Endodermal cell (in vitro differentiated cells): ENCODE measurements around the gene DHX8. TPM values are rescaled to one million over a fixed set of nuclear protein-coding genes. Genes with fewer than 3 reads are reported as not detected.

Experiments
- DNase-seq: peaks from one replicate; pipeline ENCODE4 v3.0.0-alpha.2; 2017
- H3K27ac ChIP-seq: 2 replicates; pipeline ENCODE4 v1.5.1; 2013; ENCODE audit warnings: mild to moderate bottlenecking, low read depth, low read length, moderate library complexity
- H3K27me3 ChIP-seq: 2 replicates; pipeline ENCODE4 v1.6.1; 2013; ENCODE audit warnings: mild to moderate bottlenecking, low read length, moderate library complexity; ENCODE audit not compliant: insufficient read depth, control insufficient read depth, poor library complexity, severe bottlenecking
- H3K36me3 ChIP-seq: 2 replicates; pipeline ENCODE4 v1.7.0; 2013; ENCODE audit warnings: mild to moderate bottlenecking, low read length, moderate library complexity; ENCODE audit not compliant: control insufficient read depth, insufficient read depth
- H3K4me1 ChIP-seq: one replicate; pipeline ENCODE4 v1.7.0; 2013; ENCODE audit warnings: low read length; ENCODE audit not compliant: control insufficient read depth, insufficient read depth
- H3K4me3 ChIP-seq: 2 replicates; pipeline ENCODE4 v1.5.1; 2013; ENCODE audit warnings: mild to moderate bottlenecking, low read length, moderate library complexity
- H3K9ac ChIP-seq: 2 replicates; pipeline ENCODE4 v1.6.1; 2013; ENCODE audit warnings: mild to moderate bottlenecking, low read length, moderate library complexity; ENCODE audit not compliant: poor library complexity, severe bottlenecking; ENCODE audit errors: extremely low read depth
- H3K9me3 ChIP-seq: 2 replicates; pipeline ENCODE4 v1.6.1; 2013; ENCODE audit warnings: mild to moderate bottlenecking, low read length, moderate library complexity; ENCODE audit not compliant: control insufficient read depth
- H3K27ac Mint-ChIP-seq: 2 replicates; pipeline ENCODE4 v1.8.0; 2020; ENCODE audit warnings: mixed read lengths
- H3K27me3 Mint-ChIP-seq: 2 replicates; pipeline ENCODE4 v1.8.0; 2021; ENCODE audit warnings: mild to moderate bottlenecking, mixed read lengths; ENCODE audit not compliant: insufficient read depth
- H3K36me3 Mint-ChIP-seq: 2 replicates; pipeline ENCODE4 v1.8.0; 2020; ENCODE audit warnings: low read depth, mixed read lengths
- H3K4me1 Mint-ChIP-seq: 2 replicates; pipeline ENCODE4 v1.8.0; 2020; ENCODE audit warnings: mixed read lengths
- H3K4me3 Mint-ChIP-seq: 2 replicates; pipeline ENCODE4 v1.8.0; 2020; ENCODE audit warnings: mild to moderate bottlenecking, moderate library complexity, mixed read lengths
- H3K9me3 Mint-ChIP-seq: 2 replicates; pipeline ENCODE4 v1.8.0; 2020; ENCODE audit warnings: mild to moderate bottlenecking, mixed read lengths
- WGBS, 2 experiments: methylation state at CpG; one replicate each; pipeline versions ENCODE4 v1.1.5 to v1.1.7; 2013; ENCODE audit warnings: missing lambda C conversion rate in 2 of 2, mixed read lengths in 1 of 2; ENCODE audit not compliant: insufficient coverage in 1 of 2, insufficient read length in 1 of 2; 5-methylcytosine and 5-hydroxymethylcytosine counted together
- total RNA-seq, 2 donors: library from RNA; stranded (reverse); fragmentation: NEBNext Ultra II Directional in 1 of 2; extraction: Animal tissue kit (Norgen Biotek cat#: 25700) in 1 of 2; gene quantifications; 2 replicates in 1 of 2; 3 replicates in 1 of 2; pipeline ENCODE4 v1.2.1, GENCODE V29; 2021
- TF ChIP-seq, protein P1 (sequence below): fragments of 200-600 bp; sonication (generic); conservative IDR thresholded peaks from 2 replicates; pipeline ENCODE4 v1.5.0; 2021; ENCODE audit warnings: antibody characterized with exemption, mild to moderate bottlenecking

DHX8 gene
- total RNA-seq, 2 donors from 2014 or later = 53.3 to 57.1 TPM

DNA sequence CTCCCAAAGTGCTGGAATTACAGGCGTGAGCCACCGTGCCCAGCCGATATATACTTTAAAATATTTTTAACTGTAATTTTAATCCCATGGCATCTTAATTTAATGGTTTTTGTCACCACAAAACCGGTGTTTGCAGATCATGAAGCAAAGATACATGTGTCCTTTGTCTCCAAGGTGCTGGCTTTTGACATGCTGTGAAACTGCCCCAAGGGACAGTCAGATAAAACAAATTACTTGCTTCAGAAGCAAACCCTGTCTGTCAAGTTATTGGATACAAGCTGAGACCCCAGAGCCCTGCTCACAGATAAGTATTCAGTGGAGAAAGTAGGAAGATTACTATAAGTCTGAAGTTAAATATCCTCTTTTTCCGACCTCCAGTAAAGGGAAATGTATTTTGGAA lies 45.1 kb upstream of the DHX8 start:
- Histone ChIP-seq H3K4me1 (peaks cover 10% of the 10 kb centered on the region), H3K27ac (peak overlapping the region; percentile 20), H3K4me3 (no peak overlapping the region), H3K9ac (no peak overlapping the region), H3K27me3 (no peaks in the 10 kb centered on the region), H3K36me3 (no peaks in the 10 kb centered on the region), H3K9me3 (no peaks in the 10 kb centered on the region)
- H3K4me3 Mint-ChIP-seq = no peak overlapping the region
- peak; percentile 68 for DNase-seq
- no peaks in the 10 kb centered on the region for H3K27me3 Mint-ChIP-seq
- H3K9me3 Mint-ChIP-seq = no peaks in the 10 kb centered on the region
- H3K4me1 Mint-ChIP-seq = peaks cover 30% of the 10 kb centered on the region
- 58 to 84% methylated on average over 4 to 5 of the region's 5 CpGs for WGBS, 2 experiments
- TF ChIP-seq, protein P1, sequence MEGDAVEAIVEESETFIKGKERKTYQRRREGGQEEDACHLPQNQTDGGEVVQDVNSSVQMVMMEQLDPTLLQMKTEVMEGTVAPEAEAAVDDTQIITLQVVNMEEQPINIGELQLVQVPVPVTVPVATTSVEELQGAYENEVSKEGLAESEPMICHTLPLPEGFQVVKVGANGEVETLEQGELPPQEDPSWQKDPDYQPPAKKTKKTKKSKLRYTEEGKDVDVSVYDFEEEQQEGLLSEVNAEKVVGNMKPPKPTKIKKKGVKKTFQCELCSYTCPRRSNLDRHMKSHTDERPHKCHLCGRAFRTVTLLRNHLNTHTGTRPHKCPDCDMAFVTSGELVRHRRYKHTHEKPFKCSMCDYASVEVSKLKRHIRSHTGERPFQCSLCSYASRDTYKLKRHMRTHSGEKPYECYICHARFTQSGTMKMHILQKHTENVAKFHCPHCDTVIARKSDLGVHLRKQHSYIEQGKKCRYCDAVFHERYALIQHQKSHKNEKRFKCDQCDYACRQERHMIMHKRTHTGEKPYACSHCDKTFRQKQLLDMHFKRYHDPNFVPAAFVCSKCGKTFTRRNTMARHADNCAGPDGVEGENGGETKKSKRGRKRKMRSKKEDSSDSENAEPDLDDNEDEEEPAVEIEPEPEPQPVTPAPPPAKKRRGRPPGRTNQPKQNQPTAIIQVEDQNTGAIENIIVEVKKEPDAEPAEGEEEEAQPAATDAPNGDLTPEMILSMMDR = no peak
- H3K36me3 Mint-ChIP-seq = no peaks in the 10 kb centered on the region
- H3K27ac Mint-ChIP-seq = peak overlapping the region; percentile 66

DNA sequence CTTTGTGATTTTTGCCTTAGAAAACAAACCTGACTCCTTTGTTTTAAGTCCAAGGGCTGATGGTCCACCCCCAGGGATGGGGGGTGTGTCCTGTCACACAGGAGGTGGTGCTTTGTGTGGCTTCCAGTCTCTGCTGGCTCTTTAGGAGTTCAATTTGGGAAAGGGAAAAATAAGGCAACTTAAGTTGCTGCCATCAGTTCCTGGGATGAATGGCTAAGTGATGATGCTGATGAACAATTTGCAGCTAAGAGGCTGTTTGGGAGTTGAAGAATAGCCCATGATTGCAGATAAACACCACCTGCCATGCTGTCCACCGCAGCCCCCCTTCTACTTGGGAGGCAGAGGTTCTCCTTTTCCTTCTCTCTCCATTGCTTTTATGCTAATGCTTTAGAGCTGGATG lies 44.7 kb upstream of the DHX8 start:
- H3K9ac ChIP-seq = no peak overlapping the region
- peak; percentile 84 for DNase-seq
- H3K36me3 Mint-ChIP-seq = no peaks in the 10 kb centered on the region
- H3K4me3 ChIP-seq = no peak overlapping the region
- peak overlapping the region; percentile 66 for H3K27ac Mint-ChIP-seq
- no peaks in the 10 kb centered on the region for H3K27me3 Mint-ChIP-seq
- peaks cover 10% of the 10 kb centered on the region for H3K4me1 ChIP-seq
- 57 to 100% methylated on average over 1 of the region's 1 CpG for WGBS, 2 experiments
- H3K4me1 Mint-ChIP-seq = peaks cover 33% of the 10 kb centered on the region
- no peaks in the 10 kb centered on the region for H3K9me3 Mint-ChIP-seq
- no peaks in the 10 kb centered on the region for H3K27me3 ChIP-seq
- H3K4me3 Mint-ChIP-seq = no peak overlapping the region
- H3K36me3 ChIP-seq = no peaks in the 10 kb centered on the region
- peak overlapping the region; percentile 20 for H3K27ac ChIP-seq
- TF ChIP-seq, protein P1 = no peak
- H3K9me3 ChIP-seq = no peaks in the 10 kb centered on the region

DNA sequence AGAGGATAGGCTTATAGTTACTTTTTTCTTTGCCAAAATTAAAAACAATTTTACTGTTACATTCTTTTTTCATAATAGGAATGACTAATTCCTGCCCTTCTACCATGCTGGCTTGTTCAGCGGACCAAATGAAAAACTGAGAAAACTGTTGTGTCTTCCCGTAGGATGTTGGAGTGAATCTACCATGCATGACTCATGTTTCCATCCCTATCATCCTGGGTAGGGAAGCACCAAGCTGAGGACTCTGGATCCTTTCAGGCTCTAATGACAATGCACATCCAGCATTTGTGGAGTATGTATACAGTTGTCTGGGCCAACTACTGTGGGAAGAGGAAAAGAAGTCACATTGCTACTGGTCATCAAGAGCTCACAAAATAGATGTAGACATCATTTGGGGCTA lies 41.1 kb upstream of the DHX8 start:
- no peak overlapping the region for H3K4me3 ChIP-seq
- no peak overlapping the region for H3K27ac ChIP-seq
- peaks cover 8% of the 10 kb centered on the region for H3K9me3 ChIP-seq
- no peaks in the 10 kb centered on the region for H3K27me3 ChIP-seq
- Mint-ChIP-seq H3K27me3 (no peaks in the 10 kb centered on the region), H3K4me1 (peaks cover 27% of the 10 kb centered on the region), H3K36me3 (no peaks in the 10 kb centered on the region), H3K9me3 (peaks cover 4% of the 10 kb centered on the region), H3K4me3 (no peak overlapping the region), H3K27ac (no peak overlapping the region)
- peaks cover 13% of the 10 kb centered on the region for H3K4me1 ChIP-seq
- no peaks in the 10 kb centered on the region for H3K36me3 ChIP-seq
- H3K9ac ChIP-seq = no peak overlapping the region
- WGBS, 2 experiments = 77% methylated on average over 2 of the region's 2 CpGs; no CpG with 5 or more reads in 1 of the 2 experiments
- TF ChIP-seq, protein P1 = no peak
- no peak for DNase-seq
